HUES64 (cell line): Measurements from ENCODE around the gene PBLD.
"Not testable (repeated sequence)": the region's sequence is repeated elsewhere in the genome, so short reads cannot be mapped to it uniquely, and the experiment has no call there.

Experiments
- H3K27ac ChIP-seq: 2 replicates; pipeline ENCODE4 v1.7.0; 2013; ENCODE audit warnings: low read depth, low read length, inconsistent platforms
- H3K27me3 ChIP-seq: 2 replicates; pipeline ENCODE4 v1.6.1; 2013; ENCODE audit warnings: mild to moderate bottlenecking, low read length; ENCODE audit not compliant: insufficient read depth
- H3K36me3 ChIP-seq: 2 replicates; pipeline ENCODE4 v1.6.1; 2013; ENCODE audit warnings: mild to moderate bottlenecking, low read length; ENCODE audit not compliant: insufficient read depth
- H3K4me1 ChIP-seq: 2 replicates; pipeline ENCODE4 v1.6.1; 2013; ENCODE audit warnings: mild to moderate bottlenecking, low read length, moderate library complexity; ENCODE audit not compliant: insufficient read depth
- H3K4me3 ChIP-seq: 2 replicates; pipeline ENCODE4 v1.5.1; 2013; ENCODE audit warnings: mild to moderate bottlenecking, low read length, moderate library complexity
- H3K9ac ChIP-seq: 2 replicates; pipeline ENCODE4 v1.6.1; 2013; ENCODE audit warnings: mild to moderate bottlenecking, low read depth, low read length
- H3K9me3 ChIP-seq: 2 replicates; pipeline ENCODE4 v1.6.1; 2013; ENCODE audit warnings: low read depth, low read length; ENCODE audit not compliant: insufficient read depth
- WGBS: fragments of 150-250, 120-280 bp; methylation state at CpG from one replicate; pipeline ENCODE4 v1.1.7; 2013; ENCODE audit warnings: missing lambda C conversion rate; 5-methylcytosine and 5-hydroxymethylcytosine counted together

PBLD gene

GRCh38 chr10:68329506-68329861 lies 3.2 kb downstream of the PBLD start:
- WGBS = 100% methylated on average over 1 of the region's 1 CpG
- no peaks in the 10 kb centered on the region for H3K9me3 ChIP-seq
- H3K27me3 ChIP-seq = no peaks in the 10 kb centered on the region
- H3K36me3 ChIP-seq = peaks cover 10% of the 10 kb centered on the region
- H3K27ac ChIP-seq = no peak overlapping the region
- H3K9ac ChIP-seq = no peak overlapping the region
- peaks cover 16% of the 10 kb centered on the region for H3K4me1 ChIP-seq
- H3K4me3 ChIP-seq = no peak overlapping the region

- 45% methylated on average over 4 of the region's 4 CpGs for WGBS
- H3K4me1 ChIP-seq = peaks cover 12% of the 10 kb centered on the region
- peak overlapping the region; percentile 3; the same call in 1 of the 2 replicates for H3K4me3 ChIP-seq
- H3K27me3 ChIP-seq = no peaks in the 10 kb centered on the region
- no peaks in the 10 kb centered on the region for H3K36me3 ChIP-seq
- H3K9ac ChIP-seq = peak overlapping the region; percentile 37; the same call in 1 of the 2 replicates
- H3K27ac ChIP-seq = peak overlapping the region; percentile 33; the same call in 1 of the 2 replicates
- no peaks in the 10 kb centered on the region for H3K9me3 ChIP-seq
Measured at GRCh38 chr10:68327889-68328786, 4.6 kb downstream of the PBLD start.

- H3K27me3 ChIP-seq, H3K27ac ChIP-seq, H3K36me3 ChIP-seq, H3K9ac ChIP-seq, H3K4me3 ChIP-seq, H3K9me3 ChIP-seq: not testable (repeated sequence)
- peaks cover 12% of the 10 kb centered on the region for H3K4me1 ChIP-seq
- 92% methylated on average over 4 of the region's 4 CpGs for WGBS
Measured at GRCh38 chr10:68324396-68324795, 8.3 kb downstream of the PBLD start.

- Histone ChIP-seq H3K9me3 (peaks cover 16% of the 10 kb centered on the region), H3K9ac (no peak overlapping the region), H3K27me3 (no peaks in the 10 kb centered on the region), H3K36me3 (no peaks in the 10 kb centered on the region), H3K27ac (no peak overlapping the region), H3K4me1 (no peaks in the 10 kb centered on the region), H3K4me3 (no peak overlapping the region)
- WGBS = 82% methylated on average over 1 of the region's 1 CpG
Measured at GRCh38 chr10:68318331-68319059, 14.2 kb downstream of the PBLD start.

- Histone ChIP-seq H3K9me3 (peaks cover 16% of the 10 kb centered on the region), H3K36me3 (no peaks in the 10 kb centered on the region), H3K27me3 (no peaks in the 10 kb centered on the region), H3K4me1 (no peaks in the 10 kb centered on the region), H3K27ac (no peak overlapping the region), H3K9ac (no peak overlapping the region), H3K4me3 (no peak overlapping the region)
- WGBS = 100% methylated on average over 1 of the region's 1 CpG
Measured at GRCh38 chr10:68315582-68315981, 17.1 kb downstream of the PBLD start.

GRCh38 chr10:68314930-68315329 lies 17.8 kb downstream of the PBLD start:
- H3K36me3 ChIP-seq, H3K9ac ChIP-seq, H3K4me3 ChIP-seq, H3K4me1 ChIP-seq, H3K27me3 ChIP-seq, H3K27ac ChIP-seq: not testable (repeated sequence)
- WGBS = 91% methylated on average over 6 of the region's 6 CpGs
- H3K9me3 ChIP-seq = peaks cover 16% of the 10 kb centered on the region

- no peak overlapping the region for H3K4me3 ChIP-seq
- H3K27me3 ChIP-seq = no peaks in the 10 kb centered on the region
- no peak overlapping the region for H3K27ac ChIP-seq
- H3K9me3 ChIP-seq = no peaks in the 10 kb centered on the region
- H3K4me1 ChIP-seq = no peaks in the 10 kb centered on the region; the same call in 1 of the 2 replicates
- no peaks in the 10 kb centered on the region for H3K36me3 ChIP-seq
- H3K9ac ChIP-seq = no peak overlapping the region
Measured at GRCh38 chr10:68310531-68310930, 22.2 kb downstream of the PBLD start.

- H3K4me3 ChIP-seq = no peak overlapping the region
- no peak overlapping the region for H3K27ac ChIP-seq
- 0% methylated on average over 1 of the region's 1 CpG for WGBS
- no peaks in the 10 kb centered on the region; the same call in 1 of the 2 replicates for H3K4me1 ChIP-seq
- H3K9ac ChIP-seq = no peak overlapping the region
- H3K9me3 ChIP-seq = no peaks in the 10 kb centered on the region
- no peaks in the 10 kb centered on the region for H3K27me3 ChIP-seq
- no peaks in the 10 kb centered on the region for H3K36me3 ChIP-seq
Measured at GRCh38 chr10:68305854-68306253, 26.9 kb downstream of the PBLD start.

- 73% methylated on average over 6 of the region's 7 CpGs for whole genome bisulfite sequencing
- Histone ChIP-seq H3K27ac (no peak overlapping the region), H3K27me3 (no peaks in the 10 kb centered on the region), H3K9ac (no peak overlapping the region), H3K4me3 (no peak overlapping the region), H3K36me3 (no peaks in the 10 kb centered on the region), H3K9me3 (no peaks in the 10 kb centered on the region), H3K4me1 (no peaks in the 10 kb centered on the region; the same call in 1 of the 2 replicates)
Measured at GRCh38 chr10:68303849-68304412, 28.8 kb downstream of the PBLD start.

GRCh38 chr10:68302871-68303270 lies 29.9 kb downstream of the PBLD start:
- H3K4me3 ChIP-seq = no peak overlapping the region
- WGBS = 74% methylated on average over 4 of the region's 5 CpGs
- H3K27ac ChIP-seq = no peak overlapping the region

GRCh38 chr10:68302503-68302823 lies 30.3 kb downstream of the PBLD start:
- WGBS = 49% methylated on average over 2 of the region's 2 CpGs

More at GRCh38 chr10:68302871-68303270, 29.9 kb downstream of the PBLD start:
- H3K27me3 ChIP-seq = no peaks in the 10 kb centered on the region
- H3K4me1 ChIP-seq = no peaks in the 10 kb centered on the region; the same call in 1 of the 2 replicates
- no peak overlapping the region for H3K9ac ChIP-seq
- no peaks in the 10 kb centered on the region for H3K9me3 ChIP-seq
- H3K36me3 ChIP-seq = no peaks in the 10 kb centered on the region

More at GRCh38 chr10:68302503-68302823, 30.3 kb downstream of the PBLD start:
- H3K9me3 ChIP-seq = no peaks in the 10 kb centered on the region
- H3K9ac ChIP-seq = no peak overlapping the region
- no peaks in the 10 kb centered on the region for H3K36me3 ChIP-seq
- no peaks in the 10 kb centered on the region; the same call in 1 of the 2 replicates for H3K4me1 ChIP-seq
- H3K27me3 ChIP-seq = no peaks in the 10 kb centered on the region
- H3K27ac ChIP-seq = no peak overlapping the region
- H3K4me3 ChIP-seq = no peak overlapping the region
